Measurements from ENCODE around the gene UVRAG. TPM values are rescaled to one million over a fixed set of nuclear protein-coding genes. Genes with fewer than 3 reads are reported as not detected.

Gene UVRAG
- total RNA-seq, 1 donor from 2014 or later = 20.2 TPM

DNA sequence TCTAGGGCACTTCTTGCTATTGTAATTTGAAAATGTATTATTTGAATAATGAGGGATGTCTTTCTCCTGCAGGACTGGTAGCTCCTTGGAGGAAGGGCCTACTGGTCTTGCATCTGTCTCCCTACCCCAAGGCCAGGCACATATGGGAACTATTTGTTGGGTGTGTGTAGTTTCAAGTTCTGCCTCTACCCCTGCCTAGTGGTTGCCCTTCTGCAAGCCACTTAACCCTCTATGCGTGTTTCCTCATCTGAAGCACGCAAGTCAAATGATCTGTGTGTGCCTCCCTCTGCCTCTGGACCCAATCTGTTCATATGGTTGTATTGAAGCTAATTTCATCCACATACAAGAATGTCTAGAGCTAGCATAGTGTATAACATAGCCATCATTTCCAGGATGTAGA is 324.3 kb downstream of the UVRAG start:
- no peak overlapping the region for H3K27ac Mint-ChIP-seq (ENCODE audit: unreplicated experiment)
- TF ChIP-seq, protein P1, sequence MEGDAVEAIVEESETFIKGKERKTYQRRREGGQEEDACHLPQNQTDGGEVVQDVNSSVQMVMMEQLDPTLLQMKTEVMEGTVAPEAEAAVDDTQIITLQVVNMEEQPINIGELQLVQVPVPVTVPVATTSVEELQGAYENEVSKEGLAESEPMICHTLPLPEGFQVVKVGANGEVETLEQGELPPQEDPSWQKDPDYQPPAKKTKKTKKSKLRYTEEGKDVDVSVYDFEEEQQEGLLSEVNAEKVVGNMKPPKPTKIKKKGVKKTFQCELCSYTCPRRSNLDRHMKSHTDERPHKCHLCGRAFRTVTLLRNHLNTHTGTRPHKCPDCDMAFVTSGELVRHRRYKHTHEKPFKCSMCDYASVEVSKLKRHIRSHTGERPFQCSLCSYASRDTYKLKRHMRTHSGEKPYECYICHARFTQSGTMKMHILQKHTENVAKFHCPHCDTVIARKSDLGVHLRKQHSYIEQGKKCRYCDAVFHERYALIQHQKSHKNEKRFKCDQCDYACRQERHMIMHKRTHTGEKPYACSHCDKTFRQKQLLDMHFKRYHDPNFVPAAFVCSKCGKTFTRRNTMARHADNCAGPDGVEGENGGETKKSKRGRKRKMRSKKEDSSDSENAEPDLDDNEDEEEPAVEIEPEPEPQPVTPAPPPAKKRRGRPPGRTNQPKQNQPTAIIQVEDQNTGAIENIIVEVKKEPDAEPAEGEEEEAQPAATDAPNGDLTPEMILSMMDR (IDR thresholded peaks at IDR 0.05) = no peak

DNA sequence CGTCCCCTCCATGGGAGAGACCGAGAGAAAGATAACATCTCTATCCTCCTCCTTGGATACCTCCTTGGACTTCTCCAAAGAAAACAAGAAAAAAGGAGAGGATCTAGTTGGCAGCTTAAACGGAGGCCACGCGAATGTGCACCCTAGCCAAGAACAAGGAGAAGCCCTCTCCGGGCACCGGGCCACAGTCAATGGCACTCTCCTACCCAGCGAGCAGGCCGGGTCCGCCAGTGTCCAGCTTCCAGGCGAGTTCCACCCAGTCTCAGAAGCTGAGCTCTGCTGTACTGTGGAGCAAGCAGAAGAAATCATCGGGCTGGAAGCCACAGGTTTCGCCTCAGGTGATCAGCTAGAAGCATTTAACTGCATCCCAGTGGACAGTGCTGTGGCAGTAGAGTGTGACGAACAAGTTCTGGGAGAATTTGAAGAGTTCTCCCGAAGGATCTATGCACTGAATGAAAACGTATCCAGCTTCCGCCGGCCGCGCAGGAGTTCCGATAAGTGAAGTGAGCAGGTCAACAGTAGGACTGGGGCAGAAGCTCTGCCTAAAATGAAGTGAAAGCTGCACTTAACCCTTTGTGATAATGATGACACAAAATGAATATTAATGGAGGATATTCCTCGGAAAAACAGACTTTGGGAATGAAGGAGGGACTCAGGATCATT is 326.0 kb downstream of the UVRAG start:
- no peak overlapping the region for H3K27ac Mint-ChIP-seq (ENCODE audit: unreplicated experiment)
- TF ChIP-seq, protein P1 (IDR thresholded peaks at IDR 0.05) = no peak
- peak; percentile 79 for DNase-seq (ENCODE audit: extremely low spot score, unreplicated experiment)
- no peaks in the 10 kb centered on the region for H3K9me3 Mint-ChIP-seq (ENCODE audit: unreplicated experiment)
- H3K4me3 Mint-ChIP-seq (ENCODE audit: unreplicated experiment) = no peak overlapping the region
- no peaks in the 10 kb centered on the region for H3K27me3 Mint-ChIP-seq (ENCODE audit: unreplicated experiment)
- H3K36me3 Mint-ChIP-seq (ENCODE audit: unreplicated experiment) = peaks cover 14% of the 10 kb centered on the region
- H3K4me1 Mint-ChIP-seq (ENCODE audit: unreplicated experiment) = peaks cover 35% of the 10 kb centered on the region

More for the DNA sequence above, 324.3 kb downstream of the UVRAG start:
- Mint-ChIP-seq H3K27me3 (ENCODE audit: unreplicated experiment) (no peaks in the 10 kb centered on the region), H3K4me3 (ENCODE audit: unreplicated experiment) (no peak overlapping the region), H3K4me1 (ENCODE audit: unreplicated experiment) (peaks cover 29% of the 10 kb centered on the region), H3K36me3 (ENCODE audit: unreplicated experiment) (peaks cover 14% of the 10 kb centered on the region), H3K9me3 (ENCODE audit: unreplicated experiment) (no peaks in the 10 kb centered on the region)
- peak; percentile 60 for DNase-seq (ENCODE audit: extremely low spot score, unreplicated experiment)

DNA sequence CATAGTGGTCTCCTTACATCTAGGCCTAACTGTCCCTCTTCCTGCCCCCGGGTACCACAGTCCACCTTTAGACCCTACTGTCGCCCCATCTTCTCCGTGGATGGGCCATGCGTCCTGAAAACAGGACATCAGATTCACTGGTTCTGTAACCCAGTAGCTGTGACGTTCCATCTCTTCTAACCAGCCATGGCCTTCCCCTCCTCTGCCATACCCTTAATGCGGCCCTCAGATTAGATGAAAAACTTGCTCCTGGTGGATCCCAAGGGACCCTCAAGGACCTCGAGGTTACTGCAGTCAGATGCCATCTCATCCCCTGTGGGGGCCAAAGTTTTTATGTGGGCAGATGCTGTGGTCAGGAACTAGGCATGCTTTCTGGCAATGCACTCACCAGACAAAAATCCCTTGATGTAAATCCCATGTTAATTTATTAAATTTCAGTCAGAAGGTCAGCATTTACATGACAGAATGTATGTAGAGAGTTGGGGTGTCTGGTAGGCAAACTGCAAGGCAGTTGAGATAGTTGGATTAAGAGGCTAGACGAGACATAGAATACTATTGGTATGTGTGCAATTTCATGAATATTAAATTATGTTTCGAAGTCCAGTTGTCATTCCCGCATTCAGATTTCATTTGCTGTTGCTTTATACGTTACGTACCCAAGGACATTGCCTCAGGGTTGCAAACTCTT is 327.0 kb downstream of the UVRAG start:
- H3K36me3 Mint-ChIP-seq (ENCODE audit: unreplicated experiment) = peaks cover 14% of the 10 kb centered on the region
- H3K4me3 Mint-ChIP-seq (ENCODE audit: unreplicated experiment) = no peak overlapping the region
- H3K27ac Mint-ChIP-seq (ENCODE audit: unreplicated experiment) = no peak overlapping the region
- peak; percentile 74 for DNase-seq (ENCODE audit: extremely low spot score, unreplicated experiment)
- H3K9me3 Mint-ChIP-seq (ENCODE audit: unreplicated experiment) = no peaks in the 10 kb centered on the region
- H3K4me1 Mint-ChIP-seq (ENCODE audit: unreplicated experiment) = peaks cover 35% of the 10 kb centered on the region
- TF ChIP-seq, protein P1 (IDR thresholded peaks at IDR 0.05) = no peak
- H3K27me3 Mint-ChIP-seq (ENCODE audit: unreplicated experiment) = no peaks in the 10 kb centered on the region

DNA sequence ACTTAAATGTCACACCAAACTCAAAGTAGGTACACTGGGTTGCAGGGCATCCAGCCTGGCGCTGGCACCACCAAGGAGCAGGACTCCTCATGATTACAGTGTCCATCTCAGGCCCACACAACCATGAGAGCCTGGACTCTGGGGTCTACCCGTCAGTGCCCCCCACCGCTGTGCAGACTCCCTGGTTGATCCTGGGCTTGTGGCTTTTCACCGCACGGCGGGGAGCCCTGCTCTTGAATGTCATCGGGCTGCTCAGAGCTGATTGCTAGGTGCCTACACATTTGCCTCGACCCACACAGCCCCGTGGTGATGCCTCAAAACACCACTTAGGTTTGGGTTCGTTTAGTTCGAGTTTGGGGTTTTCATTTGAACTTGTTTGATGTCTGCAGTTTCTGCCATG is 328.3 kb downstream of the UVRAG start:
- no peak for DNase-seq (ENCODE audit: extremely low spot score, unreplicated experiment)
- Mint-ChIP-seq H3K4me3 (ENCODE audit: unreplicated experiment) (no peak overlapping the region), H3K36me3 (ENCODE audit: unreplicated experiment) (peaks cover 14% of the 10 kb centered on the region), H3K27ac (ENCODE audit: unreplicated experiment) (peak overlapping the region; percentile 38), H3K9me3 (ENCODE audit: unreplicated experiment) (no peaks in the 10 kb centered on the region), H3K27me3 (ENCODE audit: unreplicated experiment) (no peaks in the 10 kb centered on the region), H3K4me1 (ENCODE audit: unreplicated experiment) (peaks cover 35% of the 10 kb centered on the region)
- TF ChIP-seq, protein P1 (IDR thresholded peaks at IDR 0.05) = no peak

DNA sequence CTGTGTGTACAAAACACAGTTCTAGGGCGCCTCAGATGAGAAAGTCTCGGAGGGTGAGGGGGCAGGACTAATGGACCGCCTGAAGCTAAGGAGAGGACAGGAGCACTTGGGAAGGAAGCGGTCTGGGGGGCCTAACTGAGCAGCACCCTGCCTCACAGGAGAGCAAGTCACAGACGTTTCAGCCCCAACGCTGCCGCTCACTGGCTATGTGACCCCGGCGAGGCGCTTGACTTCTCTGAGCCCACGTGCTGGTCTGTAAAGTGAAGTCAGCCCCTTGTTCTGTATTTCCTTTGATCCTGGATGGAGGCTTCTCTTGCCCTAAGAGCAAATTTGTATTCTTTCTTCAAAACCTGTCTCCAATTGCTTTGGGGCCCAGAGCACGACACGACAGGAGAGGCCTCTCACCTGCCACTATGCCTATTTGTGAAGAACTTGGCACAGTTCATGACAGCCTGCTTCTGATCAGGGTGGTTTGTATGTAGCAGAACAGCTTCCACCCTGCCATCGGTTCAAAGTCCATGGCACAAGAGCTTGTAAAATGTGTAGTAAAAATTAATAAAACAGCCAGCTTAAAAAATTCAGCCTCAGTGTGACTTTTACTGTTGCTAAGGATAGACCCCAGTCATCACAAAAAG is 332.2 kb downstream of the UVRAG start:
- H3K27me3 Mint-ChIP-seq (ENCODE audit: unreplicated experiment) = no peaks in the 10 kb centered on the region
- H3K4me3 Mint-ChIP-seq (ENCODE audit: unreplicated experiment) = no peak overlapping the region
- H3K27ac Mint-ChIP-seq (ENCODE audit: unreplicated experiment) = no peak overlapping the region

More for the DNA sequence above, 332.2 kb downstream of the UVRAG start:
- Mint-ChIP-seq H3K36me3 (ENCODE audit: unreplicated experiment) (peaks cover 4% of the 10 kb centered on the region), H3K9me3 (ENCODE audit: unreplicated experiment) (no peaks in the 10 kb centered on the region), H3K4me1 (ENCODE audit: unreplicated experiment) (peaks cover 29% of the 10 kb centered on the region)
- no peak for DNase-seq (ENCODE audit: extremely low spot score, unreplicated experiment)
- TF ChIP-seq, protein P1 (IDR thresholded peaks at IDR 0.05) = no peak

Measured in osteocyte (in vitro differentiated cells).